Iris pigment epithelial cell (primary cell): ENCODE data around the gene P2RY6.

Experiments used
- DNase-seq: peaks from one replicate; pipeline ENCODE4 v3.0.0-alpha.2; 2011; ENCODE audit warnings: low read depth

P2RY6 gene

GRCh38 chr11:73318501-73319011 is 46.4 kb downstream of the P2RY6 start:
- no peak for DNase-seq

GRCh38 chr11:73320763-73321603 is 48.8 kb downstream of the P2RY6 start:
- DNase-seq = no peak

GRCh38 chr11:73321604-73322381 is 49.7 kb downstream of the P2RY6 start:
- DNase-seq = peak; percentile 76

GRCh38 chr11:73322382-73323306 is 50.5 kb downstream of the P2RY6 start:
- DNase-seq = peak; percentile 74

- no peak for DNase-seq
Measured at GRCh38 chr11:73323464-73323863, 51.3 kb downstream of the P2RY6 start.

- DNase-seq = no peak
Measured at GRCh38 chr11:73324116-73324515, 52.0 kb downstream of the P2RY6 start.

- no peak for DNase-seq
Measured at GRCh38 chr11:73324665-73325035, 52.5 kb downstream of the P2RY6 start.

GRCh38 chr11:73325036-73325981 is 53.2 kb downstream of the P2RY6 start:
- DNase-seq = no peak

- peak; percentile 78 for DNase-seq
Measured at GRCh38 chr11:73326929-73327811, 55.0 kb downstream of the P2RY6 start.

- no peak for DNase-seq
Measured at GRCh38 chr11:73327812-73328364, 55.8 kb downstream of the P2RY6 start.

- peak; percentile 70 for DNase-seq
Measured at GRCh38 chr11:73330569-73331093, 58.5 kb downstream of the P2RY6 start.

- no peak for DNase-seq
Measured at GRCh38 chr11:73331138-73331916, 59.2 kb downstream of the P2RY6 start.

- no peak for DNase-seq
Measured at GRCh38 chr11:73333173-73333572, 61.0 kb downstream of the P2RY6 start.

- DNase-seq = no peak
Measured at GRCh38 chr11:73333640-73334383, 61.7 kb downstream of the P2RY6 start.

- peak; percentile 92 for DNase-seq
Measured at GRCh38 chr11:73334384-73335203, 62.5 kb downstream of the P2RY6 start.

GRCh38 chr11:73335204-73335923 is 63.2 kb downstream of the P2RY6 start:
- DNase-seq = no peak
